Endothelial cell (in vitro differentiated cells): ENCODE data around the gene RIBC2. TPM values are rescaled to one million over a fixed set of nuclear protein-coding genes. Genes with fewer than 3 reads are reported as not detected.
"Not testable (repeated sequence)": the region's sequence is repeated elsewhere in the genome, so short reads cannot be mapped to it uniquely, and the experiment has no call there.

Source experiments
- DNase-seq: peaks from one replicate; pipeline ENCODE4 v3.0.0; 2021; ENCODE audit warnings: low spot score
- H3K27ac Mint-ChIP-seq: one replicate; pipeline ENCODE4 v1.8.0; 2021; ENCODE audit warnings: mixed read lengths, inconsistent platforms; ENCODE audit not compliant: unreplicated experiment
- H3K27me3 Mint-ChIP-seq: one replicate; pipeline ENCODE4 v1.8.0; 2021; ENCODE audit warnings: mild to moderate bottlenecking, moderate library complexity, mixed read lengths, inconsistent platforms; ENCODE audit not compliant: unreplicated experiment
- H3K36me3 Mint-ChIP-seq: one replicate; pipeline ENCODE4 v1.8.0; 2021; ENCODE audit warnings: mild to moderate bottlenecking, low read depth, mixed read lengths, inconsistent platforms; ENCODE audit not compliant: unreplicated experiment
- H3K4me1 Mint-ChIP-seq: one replicate; pipeline ENCODE4 v1.8.0; 2021; ENCODE audit warnings: mild to moderate bottlenecking, mixed read lengths, inconsistent platforms; ENCODE audit not compliant: unreplicated experiment
- H3K4me3 Mint-ChIP-seq: one replicate; pipeline ENCODE4 v1.8.0; 2021; ENCODE audit warnings: mild to moderate bottlenecking, mixed read lengths, inconsistent platforms; ENCODE audit not compliant: unreplicated experiment
- H3K9me3 Mint-ChIP-seq: one replicate; pipeline ENCODE4 v1.8.0; 2021; ENCODE audit warnings: mixed read lengths, inconsistent platforms; ENCODE audit not compliant: unreplicated experiment
- CTCF ChIP-seq: fragments of 200-600 bp; sonication (generic); IDR thresholded peaks from one replicate; pipeline ENCODE4 v1.5.0; 2021; ENCODE audit warnings: antibody characterized with exemption; ENCODE audit not compliant: unreplicated experiment
- total RNA-seq: library from RNA; stranded (reverse); fragmentation: NEBNext Ultra II Directional; extraction: Animal tissue kit (Norgen Biotek cat#: 25700); gene quantifications from one replicate; pipeline ENCODE4 v1.2.1, GENCODE V29; 2021; ENCODE audit not compliant: unreplicated experiment

RIBC2 gene
- total RNA-seq, 1 donor from 2014 or later = 0.54 TPM

- Mint-ChIP-seq H3K27me3 (peaks cover 12% of the 10 kb centered on the region), H3K4me1 (peaks cover 7% of the 10 kb centered on the region), H3K36me3 (no peaks in the 10 kb centered on the region), H3K4me3 (no peak overlapping the region), H3K27ac (no peak overlapping the region), H3K9me3 (no peaks in the 10 kb centered on the region)
- DNase-seq = no peak
- TF ChIP-seq CTCF = no peak
Observed at GRCh38 chr22:45448431-45448830, 34.9 kb downstream of the RIBC2 start.

GRCh38 chr22:45449442-45449841 lies 35.9 kb downstream of the RIBC2 start:
- DNase-seq, H3K4me1 Mint-ChIP-seq, H3K36me3 Mint-ChIP-seq, H3K27ac Mint-ChIP-seq, H3K9me3 Mint-ChIP-seq, H3K4me3 Mint-ChIP-seq: not testable (repeated sequence)
- peaks cover 15% of the 10 kb centered on the region for H3K27me3 Mint-ChIP-seq

GRCh38 chr22:45450101-45450785 lies 36.8 kb downstream of the RIBC2 start:
- no peak for TF ChIP-seq CTCF
- no peak for DNase-seq
- no peaks in the 10 kb centered on the region for H3K4me1 Mint-ChIP-seq
- no peaks in the 10 kb centered on the region for H3K36me3 Mint-ChIP-seq
- no peaks in the 10 kb centered on the region for H3K9me3 Mint-ChIP-seq
- H3K4me3 Mint-ChIP-seq = no peak overlapping the region
- peaks cover 15% of the 10 kb centered on the region for H3K27me3 Mint-ChIP-seq
- no peak overlapping the region for H3K27ac Mint-ChIP-seq

GRCh38 chr22:45450921-45451651 lies 37.6 kb downstream of the RIBC2 start:
- no peaks in the 10 kb centered on the region for H3K4me1 Mint-ChIP-seq
- H3K27ac Mint-ChIP-seq = no peak overlapping the region

GRCh38 chr22:45451972-45452371 lies 38.5 kb downstream of the RIBC2 start:
- no peak overlapping the region for H3K27ac Mint-ChIP-seq
- no peak overlapping the region for H3K4me3 Mint-ChIP-seq
- H3K27me3 Mint-ChIP-seq = peaks cover 14% of the 10 kb centered on the region
- H3K9me3 Mint-ChIP-seq = no peaks in the 10 kb centered on the region
- no peak for TF ChIP-seq CTCF
- DNase-seq = no peak
- no peaks in the 10 kb centered on the region for H3K36me3 Mint-ChIP-seq
- no peaks in the 10 kb centered on the region for H3K4me1 Mint-ChIP-seq

More at GRCh38 chr22:45450921-45451651, 37.6 kb downstream of the RIBC2 start:
- Mint-ChIP-seq H3K4me3 (no peak overlapping the region), H3K9me3 (no peaks in the 10 kb centered on the region), H3K36me3 (no peaks in the 10 kb centered on the region), H3K27me3 (peaks cover 14% of the 10 kb centered on the region)
- DNase-seq = no peak
- no peak for TF ChIP-seq CTCF
